Adipose tissue (tissue), 3 donors: ENCODE results near the gene PLCB3. TPM values are rescaled to one million over a fixed set of nuclear protein-coding genes. Genes with fewer than 3 reads are reported as not detected.
"Not testable (repeated sequence)": the region's sequence is repeated elsewhere in the genome, so short reads cannot be mapped to it uniquely, and the experiment has no call there.

Experiments used
- H3K27ac ChIP-seq: one replicate; pipeline ENCODE4 v1.5.1; 2013; ENCODE audit warnings: low read depth, low read length
- WGBS, 3 donors: extraction: QIAGEN DNeasy Blood & Tissue Kit; methylation state at CpG; one replicate each; pipeline ENCODE4 v1.1.7; 2013; 5-methylcytosine and 5-hydroxymethylcytosine counted together
- polyA plus RNA-seq, 3 donors: library from polyadenylated mRNA; stranded (reverse); fragments of 200-250 nt; gene quantifications; one replicate each; pipeline ENCODE4 v1.2.3, GENCODE V29; 2013
- donor health status: healthy with polysubstance abuse.
- donor health status: Bipolar disorder and iron deficiency.
- donor health status: healthy.

PLCB3 gene
- polyA plus RNA-seq, 3 donors, result 5.7 to 22.2 (median 11.1) TPM

DNA sequence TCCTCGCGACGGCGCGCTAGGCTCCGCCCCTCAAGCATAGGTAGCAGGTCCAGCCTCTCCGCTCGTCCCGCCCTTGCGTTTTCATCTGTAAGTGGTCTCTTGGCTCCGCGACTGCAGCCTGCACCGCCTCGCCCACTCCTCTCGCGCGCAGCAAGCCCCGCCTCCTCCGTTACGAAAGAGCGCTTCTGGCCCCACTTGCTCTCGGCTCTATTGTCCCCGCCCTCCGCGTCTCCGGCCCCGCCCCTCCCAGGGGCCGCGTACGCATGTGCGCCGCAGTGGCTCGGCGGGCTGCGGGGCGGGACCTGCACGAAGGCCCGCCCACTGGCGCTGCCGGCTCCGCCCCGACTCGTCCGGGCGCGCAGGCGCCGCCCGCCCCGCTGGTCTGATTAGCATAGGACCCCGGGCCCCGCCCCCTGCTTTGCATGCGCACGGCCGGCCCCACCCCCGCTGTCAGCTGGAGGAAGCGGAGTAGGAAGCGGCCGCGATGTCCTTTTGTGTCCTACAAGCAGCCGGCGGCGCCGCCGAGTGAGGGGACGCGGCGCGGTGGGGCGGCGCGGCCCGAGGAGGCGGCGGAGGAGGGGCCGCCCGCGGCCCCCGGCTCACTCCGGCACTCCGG lies 53.9 kb downstream of the PLCB3 start, which contains the start of gene ESRRA:
ESRRA (plus strand) TSS at position 450 of the 616 bp plus-strand sequence. CDS start 1,656 bp downstream, outside the sequence.
- WGBS, 3 donors, result 0 to 1% (median 0%) methylated on average over 52 to 81 of the region's 81 CpGs
- H3K27ac ChIP-seq, result peak within 1 kb of the TSS; percentile 59

DNA sequence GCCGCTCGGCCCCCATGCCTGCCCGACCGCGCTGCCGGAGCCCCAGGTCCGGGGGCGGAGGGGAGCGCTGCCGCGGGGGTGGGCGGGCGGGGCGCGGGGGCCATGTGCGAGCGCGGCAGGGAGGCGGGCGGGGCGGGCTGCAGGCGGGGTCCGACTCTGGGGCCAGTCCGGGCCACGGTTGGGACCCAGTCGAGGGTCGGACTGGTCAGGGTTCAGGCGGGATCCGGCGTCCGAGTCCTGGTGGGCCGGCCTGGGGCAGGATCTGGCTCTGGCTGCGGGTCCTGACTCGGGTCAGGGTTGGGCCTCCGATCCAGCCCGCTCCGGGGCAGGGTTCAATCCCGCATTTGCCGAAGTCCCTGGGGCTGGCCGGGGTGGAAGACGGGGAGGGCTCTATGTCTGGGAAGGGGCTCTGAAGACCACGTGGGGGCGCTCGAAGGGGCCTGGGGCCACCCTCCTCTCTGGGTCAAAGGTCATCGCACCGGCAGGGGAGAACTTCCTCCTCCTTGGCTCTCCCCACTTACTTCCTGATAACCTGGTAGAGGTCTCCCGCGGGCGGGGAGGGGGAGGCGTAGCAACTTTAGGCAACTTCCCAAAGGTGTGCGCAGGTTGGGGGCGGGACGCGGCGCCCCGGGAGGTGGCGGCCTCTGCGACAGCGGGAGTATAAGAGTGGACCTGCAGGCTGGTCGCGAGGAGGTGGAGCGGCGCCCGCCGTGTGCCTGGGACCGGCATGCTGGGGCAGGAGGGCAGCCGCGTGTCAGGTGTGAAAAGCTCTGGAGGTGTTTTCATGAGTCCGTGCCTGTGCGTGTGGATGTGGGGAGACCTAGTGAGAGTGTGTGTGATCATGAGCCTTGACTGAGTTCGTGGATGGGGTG lies 54.6 kb downstream of the PLCB3 start:
- 1 to 2% (median 1%) methylated on average over 51 to 71 of the region's 71 CpGs for WGBS, 3 donors
- peak overlapping the region; percentile 59 for H3K27ac ChIP-seq

DNA sequence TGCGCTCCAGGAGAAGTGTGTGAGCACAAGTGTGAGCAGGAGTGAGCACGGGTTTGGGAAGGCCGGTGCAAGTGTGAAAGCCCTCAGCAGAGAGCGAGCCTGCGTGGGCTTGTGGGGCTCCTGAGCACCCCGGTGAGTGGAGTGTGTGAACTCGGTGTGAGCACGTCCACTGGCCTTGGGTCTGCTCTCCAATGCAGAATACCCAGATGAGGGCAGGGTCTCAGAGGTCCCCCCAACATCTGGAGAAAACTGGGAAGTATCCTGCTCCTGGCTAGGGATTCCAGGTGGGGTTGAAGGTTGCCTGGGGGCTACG lies 55.2 kb downstream of the PLCB3 start:
- H3K27ac ChIP-seq, result no peak overlapping the region
- WGBS, 3 donors, result 17 to 31% (median 23%) methylated on average over 8 to 9 of the region's 9 CpGs

DNA sequence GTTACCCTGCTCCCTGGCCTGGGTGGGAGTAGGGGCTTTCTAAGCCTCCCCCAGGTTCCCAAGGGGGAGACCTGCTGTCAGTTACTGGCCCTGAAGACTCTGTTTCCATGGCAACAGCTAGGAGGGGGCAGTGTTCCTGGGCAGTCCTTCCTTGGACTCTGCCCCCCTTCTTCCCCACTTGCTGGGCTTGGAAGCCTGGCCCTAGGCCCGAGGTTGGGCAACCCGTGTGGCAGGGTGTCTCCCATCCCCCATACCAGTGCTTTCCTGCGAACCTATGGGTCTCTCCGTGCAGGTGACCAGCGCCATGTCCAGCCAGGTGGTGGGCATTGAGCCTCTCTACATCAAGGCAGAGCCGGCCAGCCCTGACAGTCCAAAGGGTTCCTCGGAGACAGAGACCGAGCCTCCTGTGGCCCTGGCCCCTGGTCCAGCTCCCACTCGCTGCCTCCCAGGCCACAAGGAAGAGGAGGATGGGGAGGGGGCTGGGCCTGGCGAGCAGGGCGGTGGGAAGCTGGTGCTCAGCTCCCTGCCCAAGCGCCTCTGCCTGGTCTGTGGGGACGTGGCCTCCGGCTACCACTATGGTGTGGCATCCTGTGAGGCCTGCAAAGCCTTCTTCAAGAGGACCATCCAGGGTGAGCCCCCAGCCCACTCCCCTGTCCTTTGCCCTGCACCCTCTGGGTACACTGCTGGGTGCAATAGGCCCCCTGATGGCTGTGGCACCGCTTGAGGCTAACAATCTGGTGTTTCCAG lies 55.7 kb downstream of the PLCB3 start:
- 58 to 74% (median 74%) methylated on average over 15 of the region's 15 CpGs for WGBS, 3 donors
- no peak overlapping the region for H3K27ac ChIP-seq

DNA sequence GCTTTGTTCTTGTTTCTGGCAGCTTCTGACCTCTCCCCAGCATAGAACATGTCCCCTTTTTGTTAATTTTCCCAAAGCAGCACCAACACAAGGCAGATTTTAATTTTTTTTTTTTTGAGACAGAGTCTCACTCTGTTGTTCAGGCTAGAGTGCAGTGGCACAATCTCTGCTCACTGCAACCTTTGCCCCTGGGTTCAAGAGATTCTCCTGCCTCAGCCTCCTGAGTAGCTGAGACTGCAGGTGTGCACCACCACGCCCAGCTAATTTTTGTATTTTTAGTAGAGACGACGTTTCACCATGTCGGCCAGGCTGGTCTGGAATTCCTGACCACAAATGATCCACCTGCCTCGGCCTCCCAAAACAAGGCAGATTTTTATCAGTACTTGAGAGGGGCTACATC lies 56.5 kb downstream of the PLCB3 start:
- 93 to 95% (median 94%) methylated on average over 5 of the region's 5 CpGs for WGBS, 3 donors
- H3K27ac ChIP-seq, result not testable (repeated sequence)

DNA sequence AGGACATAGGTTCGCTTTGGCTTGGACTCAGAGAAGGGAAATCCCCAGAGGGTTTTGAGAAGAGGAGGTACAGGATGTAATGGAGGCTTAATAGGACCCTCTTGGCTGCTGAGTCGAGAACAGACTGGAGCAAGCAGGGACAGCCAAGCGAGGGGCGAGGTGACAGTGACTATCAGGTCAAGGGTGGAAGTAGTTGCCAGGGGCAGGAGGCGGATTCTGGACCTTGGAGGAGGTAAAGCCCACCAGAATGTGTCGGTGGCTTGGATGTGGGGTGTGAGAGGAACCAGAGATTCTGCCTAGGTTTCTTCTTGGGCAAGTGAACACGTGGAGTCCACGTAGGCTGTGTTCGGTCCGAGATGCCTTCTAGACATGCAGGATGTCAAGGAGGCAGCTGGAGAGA lies 61.6 kb downstream of the PLCB3 start:
- 88 to 98% (median 89%) methylated on average over 10 of the region's 10 CpGs for WGBS, 3 donors
- H3K27ac ChIP-seq, result peak overlapping the region; percentile 15

DNA sequence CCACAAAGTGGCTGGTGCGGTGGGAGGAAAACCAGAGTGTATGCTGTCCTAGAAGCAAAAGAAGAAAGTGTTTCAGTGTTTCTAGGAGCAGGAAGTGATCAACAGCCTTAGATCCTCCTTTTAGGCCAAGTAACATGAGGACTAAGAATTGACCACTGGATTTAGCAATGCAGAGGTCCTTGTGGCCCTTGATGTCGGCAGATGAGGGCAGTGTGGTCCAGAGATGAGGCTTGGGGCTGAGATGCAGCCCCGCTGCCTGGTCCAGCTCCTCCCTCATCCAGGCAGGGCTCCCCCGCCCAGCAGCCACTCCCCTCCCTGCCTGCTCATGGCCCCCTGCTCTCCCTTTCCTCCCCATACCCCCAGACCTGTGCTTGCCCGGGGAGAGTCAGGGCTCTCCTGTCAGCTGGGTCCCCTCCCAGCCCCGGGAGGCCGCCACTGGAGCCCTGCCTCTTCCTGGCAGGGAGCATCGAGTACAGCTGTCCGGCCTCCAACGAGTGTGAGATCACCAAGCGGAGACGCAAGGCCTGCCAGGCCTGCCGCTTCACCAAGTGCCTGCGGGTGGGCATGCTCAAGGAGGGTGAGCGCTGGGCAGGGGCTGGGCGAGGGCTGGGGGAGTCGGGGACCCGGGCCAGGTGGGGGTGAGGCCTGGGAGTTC lies 62.3 kb downstream of the PLCB3 start:
- peak overlapping the region; percentile 54 for H3K27ac ChIP-seq
- WGBS, 3 donors, result 61 to 75% (median 67%) methylated on average over 18 of the region's 18 CpGs

DNA sequence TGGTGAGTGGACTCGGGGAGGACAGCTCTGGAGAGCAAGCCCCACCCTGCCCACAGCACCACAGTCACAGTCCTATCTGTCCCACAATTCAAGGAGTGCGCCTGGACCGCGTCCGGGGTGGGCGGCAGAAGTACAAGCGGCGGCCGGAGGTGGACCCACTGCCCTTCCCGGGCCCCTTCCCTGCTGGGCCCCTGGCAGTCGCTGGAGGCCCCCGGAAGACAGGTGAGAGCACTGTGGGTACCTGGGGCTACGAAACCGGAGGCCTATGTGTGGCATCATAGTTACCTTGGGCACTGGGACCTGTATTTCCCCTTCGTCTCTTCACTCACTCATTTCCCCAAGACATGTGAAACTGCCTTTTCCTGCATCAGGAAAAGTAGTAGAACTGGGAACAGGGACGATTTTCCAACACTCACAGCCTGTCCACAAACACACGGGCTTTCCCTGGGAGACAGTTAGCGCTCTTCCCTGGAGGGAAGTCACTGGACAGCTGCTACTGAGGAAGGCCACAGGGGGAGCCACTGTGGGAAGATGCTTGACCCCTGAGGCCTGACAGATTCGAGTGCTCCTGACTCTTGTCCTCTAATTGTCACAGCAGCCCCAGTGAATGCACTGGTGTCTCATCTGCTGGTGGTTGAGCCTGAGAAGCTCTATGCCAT lies 62.9 kb downstream of the PLCB3 start:
- 55 to 84% (median 84%) methylated on average over 15 to 19 of the region's 19 CpGs for WGBS, 3 donors
- peak overlapping the region; percentile 54 for H3K27ac ChIP-seq

DNA sequence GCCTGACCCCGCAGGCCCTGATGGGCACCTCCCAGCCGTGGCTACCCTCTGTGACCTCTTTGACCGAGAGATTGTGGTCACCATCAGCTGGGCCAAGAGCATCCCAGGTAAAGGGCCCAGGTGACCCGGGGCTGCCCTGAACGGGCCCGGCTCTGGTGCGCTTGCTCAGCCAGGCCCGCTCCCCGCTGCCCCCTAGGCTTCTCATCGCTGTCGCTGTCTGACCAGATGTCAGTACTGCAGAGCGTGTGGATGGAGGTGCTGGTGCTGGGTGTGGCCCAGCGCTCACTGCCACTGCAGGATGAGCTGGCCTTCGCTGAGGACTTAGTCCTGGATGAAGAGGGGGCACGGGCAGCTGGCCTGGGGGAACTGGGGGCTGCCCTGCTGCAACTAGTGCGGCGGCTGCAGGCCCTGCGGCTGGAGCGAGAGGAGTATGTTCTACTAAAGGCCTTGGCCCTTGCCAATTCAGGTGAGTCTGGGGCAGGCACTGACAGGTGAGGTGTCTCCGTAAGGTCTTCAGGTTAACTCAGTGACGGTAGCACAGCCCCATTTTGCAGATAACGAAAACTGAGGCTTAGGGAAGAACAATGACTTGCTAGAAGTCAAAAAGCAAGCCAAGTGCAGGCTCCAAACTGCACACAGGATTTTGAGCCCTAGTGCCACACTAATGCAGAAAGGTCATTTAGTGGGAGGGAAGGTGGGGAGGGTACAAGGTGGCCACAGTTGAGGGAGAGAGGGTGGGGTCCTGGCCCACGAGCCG lies 63.7 kb downstream of the PLCB3 start:
- WGBS, 3 donors, result 82 to 93% (median 87%) methylated on average over 24 of the region's 24 CpGs
- H3K27ac ChIP-seq, result no peak overlapping the region

DNA sequence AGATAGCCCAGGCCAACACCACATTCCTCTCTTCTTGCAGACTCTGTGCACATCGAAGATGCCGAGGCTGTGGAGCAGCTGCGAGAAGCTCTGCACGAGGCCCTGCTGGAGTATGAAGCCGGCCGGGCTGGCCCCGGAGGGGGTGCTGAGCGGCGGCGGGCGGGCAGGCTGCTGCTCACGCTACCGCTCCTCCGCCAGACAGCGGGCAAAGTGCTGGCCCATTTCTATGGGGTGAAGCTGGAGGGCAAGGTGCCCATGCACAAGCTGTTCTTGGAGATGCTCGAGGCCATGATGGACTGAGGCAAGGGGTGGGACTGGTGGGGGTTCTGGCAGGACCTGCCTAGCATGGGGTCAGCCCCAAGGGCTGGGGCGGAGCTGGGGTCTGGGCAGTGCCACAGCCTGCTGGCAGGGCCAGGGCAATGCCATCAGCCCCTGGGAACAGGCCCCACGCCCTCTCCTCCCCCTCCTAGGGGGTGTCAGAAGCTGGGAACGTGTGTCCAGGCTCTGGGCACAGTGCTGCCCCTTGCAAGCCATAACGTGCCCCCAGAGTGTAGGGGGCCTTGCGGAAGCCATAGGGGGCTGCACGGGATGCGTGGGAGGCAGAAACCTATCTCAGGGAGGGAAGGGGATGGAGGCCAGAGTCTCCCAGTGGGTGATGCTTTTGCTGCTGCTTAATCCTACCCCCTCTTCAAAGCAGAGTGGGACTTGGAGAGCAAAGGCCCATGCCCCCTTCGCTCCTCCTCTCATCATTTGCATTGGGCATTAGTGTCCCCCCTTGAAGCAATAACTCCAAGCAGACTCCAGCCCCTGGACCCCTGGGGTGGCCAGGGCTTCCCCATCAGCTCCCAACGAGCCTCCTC lies 64.6 kb downstream of the PLCB3 start:
- not testable (repeated sequence) for H3K27ac ChIP-seq
- 74 to 83% (median 82%) methylated on average over 23 to 25 of the region's 25 CpGs for WGBS, 3 donors

DNA sequence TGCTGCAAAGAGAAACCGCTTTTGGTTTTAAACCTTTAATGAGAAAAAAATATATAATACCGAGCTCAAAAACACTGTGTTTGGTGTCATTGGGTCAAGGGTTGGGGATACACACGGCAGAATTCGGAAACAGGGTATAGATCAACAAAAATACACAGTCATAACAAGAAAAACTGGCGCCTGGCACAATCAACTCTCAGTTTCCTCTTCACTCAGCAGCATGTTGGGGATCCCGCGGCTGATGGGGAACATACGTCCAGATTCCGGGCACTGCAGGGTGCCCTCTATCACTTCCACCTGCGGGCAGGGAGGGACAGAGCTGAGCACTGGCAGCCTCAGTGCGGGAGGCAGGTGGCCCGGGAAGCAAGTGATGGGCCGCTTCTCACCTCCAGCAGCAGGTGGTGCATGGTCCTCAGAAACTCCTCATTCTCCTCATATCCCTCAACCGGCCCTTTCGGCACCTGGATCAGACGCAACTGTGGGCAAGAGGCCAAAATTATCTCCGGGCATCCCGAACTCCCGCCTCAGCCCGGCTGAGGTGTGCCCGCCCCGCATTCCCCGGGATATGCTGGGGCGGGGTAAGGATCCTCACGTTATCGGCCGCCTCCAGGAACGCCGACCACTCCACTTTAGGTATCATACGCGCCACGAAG lies 65.5 kb downstream of the PLCB3 start:
- 5 to 7% (median 6%) methylated on average over 32 of the region's 32 CpGs for WGBS, 3 donors
- peak overlapping the region; percentile 63 for H3K27ac ChIP-seq

DNA sequence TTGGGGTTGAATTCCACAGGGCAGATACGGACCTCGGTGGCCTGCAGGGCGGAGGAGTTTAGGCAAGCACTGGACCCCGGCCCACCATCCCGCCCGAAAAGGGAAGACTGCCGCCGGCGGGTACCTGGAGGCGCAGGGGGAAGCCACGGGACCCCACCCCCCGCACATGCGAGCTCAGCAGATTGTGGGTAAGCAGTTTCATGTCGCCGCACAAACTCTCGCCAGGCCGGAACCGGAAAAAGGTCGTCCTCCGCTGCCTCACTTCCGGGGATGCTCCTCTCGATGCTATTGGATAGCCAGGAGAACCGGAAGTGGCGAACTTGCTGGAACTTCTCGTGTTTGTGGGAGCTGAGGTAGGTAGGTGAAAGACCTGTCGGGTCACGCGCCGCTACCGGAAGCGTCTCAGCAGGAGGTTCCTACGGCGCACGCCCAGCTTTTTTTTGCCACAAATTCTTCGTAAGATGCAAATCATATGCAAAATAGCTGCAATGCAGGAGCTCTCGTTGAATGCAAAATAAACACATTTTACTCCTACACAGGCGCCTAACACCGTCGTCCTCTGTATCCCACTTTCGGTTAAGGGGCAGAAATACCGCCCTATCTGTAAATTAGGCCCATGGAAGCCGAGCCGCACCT lies 66.1 kb downstream of the PLCB3 start, which contains the start of gene TRMT112:
TRMT112 (minus strand) TSS at position 235 of the 636 bp plus-strand sequence; CDS start at position 202, 33 bp downstream.
- WGBS, 3 donors, result 0% methylated on average over 43 of the region's 43 CpGs

DNA sequence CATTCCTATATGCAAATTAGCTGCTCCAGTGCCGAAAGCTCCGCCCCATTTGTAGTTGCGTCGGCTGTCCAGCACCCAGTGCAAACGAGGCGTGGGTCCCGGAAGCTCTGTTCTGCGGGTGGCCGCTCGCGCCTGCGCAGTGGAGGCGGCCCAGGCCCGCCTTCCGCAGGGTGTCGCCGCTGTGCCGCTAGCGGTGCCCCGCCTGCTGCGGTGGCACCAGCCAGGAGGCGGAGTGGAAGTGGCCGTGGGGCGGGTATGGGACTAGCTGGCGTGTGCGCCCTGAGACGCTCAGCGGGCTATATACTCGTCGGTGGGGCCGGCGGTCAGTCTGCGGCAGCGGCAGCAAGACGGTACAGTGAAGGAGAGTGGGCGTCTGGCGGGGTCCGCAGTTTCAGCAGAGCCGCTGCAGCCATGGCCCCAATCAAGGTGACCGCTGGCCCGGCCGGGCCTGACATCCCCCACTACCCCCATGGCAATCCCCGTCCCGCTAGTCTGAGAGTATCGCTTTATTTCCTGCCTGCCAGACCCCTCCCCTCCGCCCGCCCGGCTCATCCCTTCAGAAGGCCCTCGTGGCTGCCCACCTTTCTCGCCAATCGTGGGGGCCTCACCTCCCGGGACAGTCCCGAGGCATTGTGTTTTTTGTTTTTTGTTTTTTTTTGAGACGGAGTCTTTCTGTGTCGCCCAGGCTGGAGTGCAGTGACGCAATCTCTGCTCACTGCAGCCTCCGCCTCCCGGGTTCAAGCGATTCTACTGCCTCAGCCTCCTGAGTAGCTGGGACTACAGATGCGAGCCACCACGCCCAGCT lies 66.8 kb downstream of the PLCB3 start, which contains the start of gene PRDX5:
PRDX5 (plus strand) TSS at position 161 of the 805 bp plus-strand sequence; CDS start at position 256, 95 bp downstream.
- H3K27ac ChIP-seq, result peak within 1 kb of the TSS; percentile 63
- WGBS, 3 donors, result 1% methylated on average over 61 of the region's 61 CpGs

More for the DNA sequence above, 66.1 kb downstream of the PLCB3 start, which contains the start of gene TRMT112:
- H3K27ac ChIP-seq, result peak within 1 kb of the TSS; percentile 63
